Thoracic aorta (tissue), 2 donors: Measurements from ENCODE around the gene IFNG. TPM values are rescaled to one million over a fixed set of nuclear protein-coding genes. Genes with fewer than 3 reads are reported as not detected.

Source experiments
- ATAC-seq: fragments of 150-250 bp; one replicate; pipeline ENCODE4 v1.8.0; 2017; ENCODE audit warnings: low read depth; ENCODE audit not compliant: insufficient number of reproducible peaks, low FRiP score
- DNase-seq: peaks from one replicate; pipeline ENCODE4 v3.0.0-alpha.2; 2020; ENCODE audit warnings: low spot score
- H3K27ac ChIP-seq, 2 donors: fragments of 200-600 bp; sonication (generic); 1 replicate in 1 of 2; 2 replicates in 1 of 2; pipeline ENCODE4 v1.5.1; 2016; ENCODE audit warnings: mild to moderate bottlenecking in 2 of 2, moderate library complexity in 2 of 2
- H3K27me3 ChIP-seq: fragments of 200-600 bp; sonication (generic); replicated peaks from 2 replicates; pipeline ENCODE4 v1.6.0; 2016; ENCODE audit warnings: mild to moderate bottlenecking; ENCODE audit not compliant: insufficient read depth
- H3K36me3 ChIP-seq: fragments of 200-600 bp; sonication (generic); one replicate; pipeline ENCODE4 v1.5.1; 2016
- H3K4me1 ChIP-seq, 2 donors: fragments of 200-600 bp; sonication (generic); 1 replicate in 1 of 2; 2 replicates in 1 of 2; pipeline versions ENCODE4 v1.5.1 to v1.6.0; 2016; ENCODE audit warnings: low read depth in 2 of 2, mild to moderate bottlenecking in 1 of 2; ENCODE audit not compliant: control insufficient read depth in 1 of 2
- H3K4me3 ChIP-seq: fragments of 200-600 bp; sonication (generic); 2 replicates; pipeline ENCODE4 v1.5.1; 2016; ENCODE audit warnings: mild to moderate bottlenecking
- H3K9me3 ChIP-seq: fragments of 200-600 bp; sonication (generic); 2 replicates; pipeline ENCODE4 v1.5.1; 2016
- CTCF ChIP-seq: fragments of 200-600 bp; sonication (generic); IDR thresholded peaks from one replicate; pipeline ENCODE4 v1.5.1; 2019; ENCODE audit warnings: antibody characterized with exemption
- total RNA-seq, 2 donors: library from RNA; depleted of rRNA; stranded (reverse); fragments of >200 nt; gene quantifications; one replicate each; pipeline versions ENCODE4 v1.1.0 to v1.2.3, GENCODE V29; 2016

IFNG gene
- total RNA-seq, 2 donors from 2014 or later = not detected

- ATAC-seq (no peak), DNase-seq (no peak)
- H3K4me1 ChIP-seq = no peaks in the 10 kb centered on the region
- H3K27me3 ChIP-seq = no peaks in the 10 kb centered on the region
- no peaks in the 10 kb centered on the region for H3K36me3 ChIP-seq
- H3K4me3 ChIP-seq = no peak overlapping the region
- H3K27ac ChIP-seq = no peak overlapping the region
- TF ChIP-seq CTCF = no peak
- H3K9me3 ChIP-seq = no peaks in the 10 kb centered on the region
These were observed 41.3 kb upstream of the IFNG start for GRCh38 chr12:68200854-68201253.

DNA sequence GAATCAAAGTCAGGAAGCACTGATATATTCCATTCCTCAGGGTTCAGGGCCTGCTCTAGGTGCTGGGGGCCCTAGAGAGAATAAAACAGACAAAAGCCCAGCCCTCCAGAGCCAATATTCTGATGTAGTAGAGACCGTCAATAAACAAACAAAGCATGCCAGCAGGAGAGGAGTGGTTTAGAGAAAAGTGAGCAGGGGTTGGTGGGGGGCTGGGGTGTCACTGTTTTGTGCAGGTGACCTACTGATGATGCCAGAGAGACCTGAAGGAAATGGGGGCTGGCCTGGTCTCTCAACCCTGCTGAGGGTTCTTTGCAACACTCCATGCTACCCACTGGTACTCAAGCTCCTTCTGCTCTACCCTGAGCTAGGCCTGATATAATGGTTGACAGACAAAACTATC, 39.6 kb upstream of the IFNG start:
- Histone ChIP-seq H3K27ac (no peak overlapping the region), H3K27me3 (no peaks in the 10 kb centered on the region), H3K4me1 (no peaks in the 10 kb centered on the region), H3K4me3 (no peak overlapping the region), H3K36me3 (no peaks in the 10 kb centered on the region), H3K9me3 (no peaks in the 10 kb centered on the region)
- no peak for TF ChIP-seq CTCF
- DNase-seq (no peak), ATAC-seq (no peak)

DNA sequence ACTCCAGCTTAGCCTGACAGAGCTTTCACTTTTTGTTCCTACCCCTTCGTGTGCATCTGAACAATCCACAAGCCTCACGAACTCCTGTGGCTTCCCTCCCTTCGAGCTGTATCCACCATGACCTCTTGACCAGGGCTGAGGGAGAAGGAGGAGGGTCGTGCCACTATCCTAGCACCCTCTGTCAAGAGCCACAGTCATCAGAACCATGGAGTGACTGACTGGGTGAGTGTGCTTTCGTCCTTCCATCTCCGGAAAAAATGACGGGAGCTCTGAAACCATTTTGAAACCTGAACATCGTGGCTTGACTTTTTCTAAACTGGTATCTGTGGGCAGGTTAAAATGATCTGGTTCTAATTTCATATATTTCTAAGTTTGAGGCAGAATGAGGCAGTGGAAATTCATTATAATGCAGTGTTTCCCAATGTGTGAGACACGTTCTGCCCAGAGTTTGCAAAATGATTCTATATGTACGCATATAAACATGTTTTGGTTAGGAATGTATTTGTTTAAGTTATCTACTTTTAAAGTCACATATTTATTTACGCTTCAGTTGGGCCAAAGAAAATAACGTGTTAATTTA, 39.1 kb upstream of the IFNG start:
- no peak for TF ChIP-seq CTCF
- Histone ChIP-seq H3K4me1 (no peaks in the 10 kb centered on the region), H3K4me3 (no peak overlapping the region), H3K27me3 (no peaks in the 10 kb centered on the region), H3K27ac (no peak overlapping the region), H3K9me3 (no peaks in the 10 kb centered on the region), H3K36me3 (no peaks in the 10 kb centered on the region)
- ATAC-seq = no peak
- no peak for DNase-seq

DNA sequence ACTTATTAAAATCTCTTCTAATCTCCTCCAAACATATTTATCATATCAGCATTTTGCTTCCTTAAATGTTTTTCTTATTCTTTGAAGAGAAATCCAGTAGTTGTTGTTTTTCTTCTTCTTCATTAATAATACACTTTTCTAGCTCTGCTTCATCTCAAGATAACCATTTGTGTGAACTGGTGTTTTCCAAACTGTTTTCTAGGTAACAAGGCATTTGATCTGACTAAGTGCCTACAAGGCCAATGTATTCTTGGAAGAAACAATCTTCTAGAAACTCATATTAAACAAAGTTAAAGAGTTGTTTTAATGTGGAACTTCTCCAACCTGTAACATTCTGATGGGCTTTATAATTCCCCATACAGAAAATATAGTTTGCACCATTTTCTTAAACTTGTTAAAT, 30.8 kb upstream of the IFNG start:
- H3K9me3 ChIP-seq = no peaks in the 10 kb centered on the region
- no peaks in the 10 kb centered on the region for H3K36me3 ChIP-seq
- no peak overlapping the region for H3K4me3 ChIP-seq
- no peak for ATAC-seq
- no peaks in the 10 kb centered on the region for H3K27me3 ChIP-seq
- TF ChIP-seq CTCF = no peak
- DNase-seq = no peak
- H3K27ac ChIP-seq = no peak overlapping the region
- H3K4me1 ChIP-seq = peaks cover 0 to 16% of the 10 kb centered on the region in 2 donors

DNA sequence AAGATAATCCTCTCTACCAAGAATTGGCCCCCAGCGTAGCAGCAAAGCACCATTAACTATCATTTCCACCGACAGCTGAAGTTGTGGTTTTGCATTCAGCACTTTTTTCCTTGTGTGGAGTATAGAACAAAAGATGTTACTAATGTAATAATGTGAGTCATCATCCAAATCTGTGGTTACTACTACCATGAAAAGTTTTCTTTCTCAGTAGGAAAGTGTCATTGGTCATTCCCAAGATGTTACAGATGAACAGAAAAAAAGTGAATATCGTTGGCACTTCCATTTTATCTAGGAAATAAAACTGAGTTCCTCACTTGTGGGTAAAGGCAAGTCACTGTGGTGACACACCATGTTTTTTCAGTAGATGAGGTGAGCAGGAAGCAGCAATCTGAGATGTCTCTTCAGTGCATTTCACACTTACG, 30.3 kb upstream of the IFNG start:
- H3K9me3 ChIP-seq = no peaks in the 10 kb centered on the region
- DNase-seq (no peak), ATAC-seq (no peak)
- peaks cover 0 to 16% of the 10 kb centered on the region in 2 donors for H3K4me1 ChIP-seq
- H3K4me3 ChIP-seq = no peak overlapping the region
- H3K36me3 ChIP-seq = no peaks in the 10 kb centered on the region
- no peak for TF ChIP-seq CTCF
- no peaks in the 10 kb centered on the region for H3K27me3 ChIP-seq
- H3K27ac ChIP-seq = no peak overlapping the region
